GM21447 (cell line): Measurements from ENCODE around the gene PDE6D.
A peak's percentile ranks its signal among the peaks of the same experiment; 100 is the strongest.

Source experiments
- ATAC-seq: cut with Tn5 transposase; IDR thresholded peaks from one replicate; pipeline ENCODE4 v1.9.1; 2021; ENCODE audit not compliant: unreplicated experiment

PDE6D gene

GRCh38 chr2:231780909-231781797 is at the start of gene PDE6D:
Gene PDE6D, minus strand, starts transcription at chr2:231781282. Its CDS starts 168 bp downstream, at chr2:231781114.
- ATAC-seq, result peak; percentile 92

- ATAC-seq, result no peak
Measured at GRCh38 chr2:231821908-231822307, 40.8 kb upstream of the PDE6D start.

GRCh38 chr2:231820786-231821303 is 39.8 kb upstream of the PDE6D start:
- no peak for ATAC-seq

- no peak for ATAC-seq
Measured at GRCh38 chr2:231819447-231820042, 38.5 kb upstream of the PDE6D start.

- no peak for ATAC-seq
Measured at GRCh38 chr2:231816327-231817026, 35.4 kb upstream of the PDE6D start.

GRCh38 chr2:231810905-231811304 is 29.8 kb upstream of the PDE6D start:
- ATAC-seq, result no peak

- no peak for ATAC-seq
Measured at GRCh38 chr2:231807020-231807419, 25.9 kb upstream of the PDE6D start.

GRCh38 chr2:231803501-231804138 is 22.5 kb upstream of the PDE6D start:
- ATAC-seq, result no peak

- no peak for ATAC-seq
Measured at GRCh38 chr2:231800493-231801091, 19.5 kb upstream of the PDE6D start.

GRCh38 chr2:231795525-231796327 is 14.6 kb upstream of the PDE6D start:
- ATAC-seq, result no peak

- no peak for ATAC-seq
Measured at GRCh38 chr2:231794383-231794782, 13.3 kb upstream of the PDE6D start.

- no peak for ATAC-seq
Measured at GRCh38 chr2:231791107-231791506, 10.0 kb upstream of the PDE6D start.

GRCh38 chr2:231786917-231787292 is 5.8 kb upstream of the PDE6D start:
- ATAC-seq, result no peak

GRCh38 chr2:231786177-231786916 is 5.3 kb upstream of the PDE6D start, which contains the start of gene COPS7B:
Gene COPS7B, plus strand, starts transcription at chr2:231786445. Its CDS starts 2,126 bp downstream, at chr2:231788571.
- ATAC-seq, result peak; percentile 48

- ATAC-seq, result no peak
Measured at GRCh38 chr2:231785822-231786176, 4.7 kb upstream of the PDE6D start.

GRCh38 chr2:231785413-231785812 is 4.3 kb upstream of the PDE6D start:
- ATAC-seq, result no peak

- ATAC-seq, result no peak
Measured at GRCh38 chr2:231781798-231782726, 980 bp upstream of the PDE6D start.
